OCI-LY3 (cell line): ENCODE data around the gene QKI.

Source experiments
- CTCF ChIP-seq: fragments of 200-600, 300-600 bp; sonication (generic); IDR thresholded peaks from 2 replicates; pipeline ENCODE4 v1.5.1; 2014; ENCODE audit warnings: antibody characterized with exemption, low read length, low read depth
- EZH2phosphoT487 ChIP-seq: fragments of 200-600 bp; shearing (Covaris generic); IDR thresholded peaks from 2 replicates; pipeline ENCODE4 v1.6.1; 2018; ENCODE audit warnings: antibody characterized with exemption, mixed run types, low read depth

GRCh38 chr6:163485388-163485851 lies 70.9 kb downstream of the QKI start:
- TF ChIP-seq CTCF, result no peak
- no peak for TF ChIP-seq EZH2phosphoT487
